ENCODE results near the gene CASKIN1.

DNA sequence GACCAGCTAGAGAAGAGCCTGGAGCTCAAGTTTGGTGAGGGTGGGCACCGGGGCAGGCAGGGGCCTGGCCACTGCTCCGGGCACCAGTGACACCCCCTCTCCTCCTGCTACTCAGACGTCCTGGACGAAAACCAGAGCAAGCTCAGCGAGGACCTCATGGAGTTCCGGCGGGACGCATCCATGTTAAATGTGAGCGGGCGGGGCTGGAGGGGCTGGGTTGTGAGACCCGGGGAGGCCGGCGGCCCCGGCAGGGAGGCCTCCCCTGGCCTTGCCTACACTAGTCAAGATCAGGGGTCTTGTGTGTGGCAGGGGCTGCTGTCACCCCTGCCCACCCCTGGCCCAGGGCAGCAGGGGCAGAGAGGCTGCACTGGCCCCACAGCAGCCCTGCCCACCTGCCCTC is 23.0 kb downstream of the CASKIN1 start:
- TF ChIP-seq, protein P1, sequence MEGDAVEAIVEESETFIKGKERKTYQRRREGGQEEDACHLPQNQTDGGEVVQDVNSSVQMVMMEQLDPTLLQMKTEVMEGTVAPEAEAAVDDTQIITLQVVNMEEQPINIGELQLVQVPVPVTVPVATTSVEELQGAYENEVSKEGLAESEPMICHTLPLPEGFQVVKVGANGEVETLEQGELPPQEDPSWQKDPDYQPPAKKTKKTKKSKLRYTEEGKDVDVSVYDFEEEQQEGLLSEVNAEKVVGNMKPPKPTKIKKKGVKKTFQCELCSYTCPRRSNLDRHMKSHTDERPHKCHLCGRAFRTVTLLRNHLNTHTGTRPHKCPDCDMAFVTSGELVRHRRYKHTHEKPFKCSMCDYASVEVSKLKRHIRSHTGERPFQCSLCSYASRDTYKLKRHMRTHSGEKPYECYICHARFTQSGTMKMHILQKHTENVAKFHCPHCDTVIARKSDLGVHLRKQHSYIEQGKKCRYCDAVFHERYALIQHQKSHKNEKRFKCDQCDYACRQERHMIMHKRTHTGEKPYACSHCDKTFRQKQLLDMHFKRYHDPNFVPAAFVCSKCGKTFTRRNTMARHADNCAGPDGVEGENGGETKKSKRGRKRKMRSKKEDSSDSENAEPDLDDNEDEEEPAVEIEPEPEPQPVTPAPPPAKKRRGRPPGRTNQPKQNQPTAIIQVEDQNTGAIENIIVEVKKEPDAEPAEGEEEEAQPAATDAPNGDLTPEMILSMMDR (IDR thresholded peaks at IDR 0.05): no peak
- no peak for TF ChIP-seq ZFX (IDR thresholded peaks at IDR 0.05; ENCODE audit: borderline replicate concordance)
